H9 (cell line): ENCODE data around the gene MAP3K7CL. TPM values are rescaled to one million over a fixed set of nuclear protein-coding genes. Genes with fewer than 3 reads are reported as not detected.

ENCODE experiments used
- DNase-seq: peaks from one replicate; pipeline ENCODE4 v3.0.0-alpha.2; 2017
- H2AFZ ChIP-seq: one replicate; pipeline ENCODE4 v1.6.1; 2013; ENCODE audit warnings: mild to moderate bottlenecking, low read length, control low read depth, moderate library complexity
- H2AK5ac ChIP-seq: 2 replicates; pipeline ENCODE4 v1.6.1; 2013; ENCODE audit warnings: low read length, control low read depth, mixed read lengths; ENCODE audit not compliant: insufficient read length
- H2BK120ac ChIP-seq: one replicate; pipeline ENCODE4 v1.6.1; 2013; ENCODE audit warnings: low read depth, mild to moderate bottlenecking, low read length, control low read depth, inconsistent platforms; ENCODE audit not compliant: poor library complexity, severe bottlenecking
- H2BK12ac ChIP-seq: 2 replicates; pipeline ENCODE4 v1.6.1; 2013; ENCODE audit warnings: low read length, control low read depth, mixed read lengths, low read depth; ENCODE audit not compliant: insufficient read length
- H2BK15ac ChIP-seq: 2 replicates; pipeline ENCODE4 v1.6.1; 2013; ENCODE audit warnings: low read depth, low read length, control low read depth
- H2BK20ac ChIP-seq: one replicate; pipeline ENCODE4 v1.6.1; 2013; ENCODE audit warnings: low read depth, mild to moderate bottlenecking, low read length, control low read depth, inconsistent platforms; ENCODE audit not compliant: poor library complexity, severe bottlenecking
- H2BK5ac ChIP-seq: 2 replicates; pipeline ENCODE4 v1.6.1; 2013; ENCODE audit warnings: low read length, control low read depth, mixed read lengths; ENCODE audit not compliant: insufficient read length
- H3K14ac ChIP-seq: 2 replicates; pipeline ENCODE4 v1.6.1; 2013; ENCODE audit warnings: low read length, control low read depth; ENCODE audit not compliant: insufficient read depth
- H3K18ac ChIP-seq: 2 replicates; pipeline ENCODE4 v1.6.1; 2013; ENCODE audit warnings: low read depth, mild to moderate bottlenecking, mixed read lengths, low read length, control low read depth; ENCODE audit not compliant: insufficient read length
- H3K23ac ChIP-seq: 2 replicates; pipeline ENCODE4 v1.6.1; 2013; ENCODE audit warnings: low read length, control low read depth, mixed read lengths, low read depth; ENCODE audit not compliant: insufficient read length
- H3K23me2 ChIP-seq: 2 replicates; pipeline ENCODE4 v1.6.1; 2013; ENCODE audit warnings: low read depth, mild to moderate bottlenecking, mixed read lengths, low read length, control low read depth; ENCODE audit not compliant: insufficient read length, poor library complexity, severe bottlenecking
- H3K27ac ChIP-seq: 2 replicates; pipeline ENCODE4 v1.5.1; 2013; ENCODE audit warnings: low read length, control low read depth, mixed read lengths, low read depth; ENCODE audit not compliant: insufficient read length
- H3K27me3 ChIP-seq: 2 replicates; pipeline ENCODE4 v1.6.1; 2013; ENCODE audit warnings: low read length, control low read depth, inconsistent platforms; ENCODE audit not compliant: insufficient read depth
- H3K4ac ChIP-seq: 2 replicates; pipeline ENCODE4 v1.6.1; 2013; ENCODE audit warnings: low read depth, mild to moderate bottlenecking, control low read depth, inconsistent platforms, low read length, moderate library complexity
- H3K4me1 ChIP-seq: 2 replicates; pipeline ENCODE4 v1.6.1; 2013; ENCODE audit warnings: low read length, control low read depth, inconsistent platforms; ENCODE audit not compliant: insufficient read depth
- H3K4me2 ChIP-seq: 2 replicates; pipeline ENCODE4 v1.6.1; 2013; ENCODE audit warnings: low read length, control low read depth, mixed read lengths; ENCODE audit not compliant: insufficient read length, insufficient read depth
- H3K56ac ChIP-seq: 2 replicates; pipeline ENCODE4 v1.6.1; 2013; ENCODE audit warnings: low read depth, mild to moderate bottlenecking, mixed read lengths, low read length, control low read depth; ENCODE audit not compliant: insufficient read length
- H3K79me1 ChIP-seq: 2 replicates; pipeline ENCODE4 v1.6.1; 2013; ENCODE audit warnings: low read depth, mild to moderate bottlenecking, moderate library complexity, low read length, control low read depth, inconsistent platforms; ENCODE audit not compliant: insufficient read depth, poor library complexity, severe bottlenecking
- H3K79me2 ChIP-seq: 2 replicates; pipeline ENCODE4 v1.6.1; 2013; ENCODE audit warnings: low read length, control low read depth, inconsistent platforms; ENCODE audit not compliant: insufficient read depth
- H3K9ac ChIP-seq: 2 replicates; pipeline ENCODE4 v1.6.1; 2013; ENCODE audit warnings: low read length, control low read depth, mixed read lengths; ENCODE audit not compliant: insufficient read length; ENCODE audit errors: extremely low read depth
- H3K9me3 ChIP-seq: one replicate; pipeline ENCODE4 v1.6.1; 2013; ENCODE audit warnings: low read depth, low read length, inconsistent platforms; ENCODE audit not compliant: control insufficient read depth
- H3T11ph ChIP-seq: one replicate; pipeline ENCODE4 v1.6.1; 2013; ENCODE audit warnings: mild to moderate bottlenecking, low read length, control low read depth, inconsistent platforms
- H4K20me1 ChIP-seq: one replicate; pipeline ENCODE4 v1.6.1; 2013; ENCODE audit not compliant: control insufficient read depth, insufficient read length, insufficient read depth
- H4K5ac ChIP-seq: 2 replicates; pipeline ENCODE4 v1.6.1; 2013; ENCODE audit warnings: low read depth, mild to moderate bottlenecking, mixed read lengths, low read length, control low read depth; ENCODE audit not compliant: insufficient read length
- H4K8ac ChIP-seq: replicated peaks from 2 replicates; pipeline ENCODE4 v1.6.1; 2013; ENCODE audit warnings: low read length, control low read depth, mixed read lengths, low read depth; ENCODE audit not compliant: insufficient read length
- H4K91ac ChIP-seq: 2 replicates; pipeline ENCODE4 v1.6.1; 2013; ENCODE audit warnings: low read depth, mild to moderate bottlenecking, moderate library complexity, mixed read lengths, low read length, control low read depth; ENCODE audit not compliant: insufficient read length
- H3K27ac Mint-ChIP-seq, 3 experiments: 2 replicates in 2 of 3; 3 replicates in 1 of 3; pipeline ENCODE4 v1.8.0; 2020 to 2021; ENCODE audit warnings: mixed read lengths in 3 of 3, mild to moderate bottlenecking in 1 of 3, moderate library complexity in 1 of 3
- H3K27me3 Mint-ChIP-seq: 2 replicates; pipeline ENCODE4 v1.8.0; 2021; ENCODE audit warnings: low read depth, mild to moderate bottlenecking, moderate library complexity, mixed read lengths
- H3K36me3 Mint-ChIP-seq, 3 experiments: 2 replicates in 2 of 3; 3 replicates in 1 of 3; pipeline ENCODE4 v1.8.0; 2020 to 2021; ENCODE audit warnings: low read depth in 3 of 3, mixed read lengths in 3 of 3; ENCODE audit not compliant: insufficient read depth in 1 of 3
- H3K4me1 Mint-ChIP-seq, 2 experiments: 2 replicates each; pipeline ENCODE4 v1.8.0; 2020; ENCODE audit warnings: mixed read lengths in 2 of 2
- H3K4me3 Mint-ChIP-seq, 2 experiments: 2 replicates in 1 of 2; 3 replicates in 1 of 2; pipeline ENCODE4 v1.8.0; 2020 to 2021; ENCODE audit warnings: mild to moderate bottlenecking in 2 of 2, mixed read lengths in 2 of 2, moderate library complexity in 1 of 2
- H3K9me3 Mint-ChIP-seq, 2 experiments: 2 replicates in 1 of 2; 3 replicates in 1 of 2; pipeline ENCODE4 v1.8.0; 2020; ENCODE audit warnings: mild to moderate bottlenecking in 2 of 2, mixed read lengths in 2 of 2, moderate library complexity in 1 of 2
- CTCF ChIP-seq: fragments of 200-600 bp; sonication (generic); conservative IDR thresholded peaks from 3 replicates; pipeline ENCODE4 v1.8.0; 2021; ENCODE audit warnings: antibody characterized with exemption, mild to moderate bottlenecking
- WGBS: extraction: QIAGEN DNeasy Blood & Tissue Kit; methylation state at CpG from one replicate; pipeline ENCODE4 v1.1.7; 2013; ENCODE audit warnings: missing lambda C conversion rate, low lambda C conversion rate, mixed read lengths; ENCODE audit not compliant: insufficient read length; ENCODE audit errors: extremely low coverage; 5-methylcytosine and 5-hydroxymethylcytosine counted together
- total RNA-seq: library from RNA; stranded (reverse); gene quantifications from 2 replicates; pipeline ENCODE4 v1.2.1, GENCODE V29; 2021

The MAP3K7CL gene
- total RNA-seq, 1 experiment from 2014 or later, result not detected

DNA sequence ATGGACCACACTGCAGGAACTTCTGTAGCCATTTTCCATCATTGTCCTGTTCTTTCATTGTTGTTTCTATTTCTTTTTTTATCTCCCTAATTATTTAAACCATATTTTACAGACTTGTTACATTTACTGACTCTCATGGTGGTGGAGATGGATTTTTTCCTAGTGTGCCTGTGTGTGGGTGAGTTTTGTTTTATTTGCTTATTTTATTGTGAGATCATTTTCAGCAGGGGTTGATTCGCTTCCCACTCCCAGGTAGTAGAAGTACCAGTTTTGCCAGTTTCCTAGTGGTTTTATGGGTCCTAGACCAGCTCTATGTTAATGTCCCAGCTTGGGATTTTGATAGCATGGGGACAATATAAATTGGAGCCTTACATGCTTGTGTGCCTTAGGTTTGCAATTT, 88.3 kb downstream of the MAP3K7CL start:
- Mint-ChIP-seq H3K27me3 (no peaks in the 10 kb centered on the region; the same call in 1 of the 2 replicates), H3K9me3 (no peaks in the 10 kb centered on the region), H3K36me3 (no peaks in the 10 kb centered on the region), H3K4me1 (no peaks in the 10 kb centered on the region; a peak in 1 of 4 replicates), H3K27ac (no peak overlapping the region), H3K4me3 (no peak overlapping the region)
- no peak overlapping the region for H3K23ac ChIP-seq
- DNase-seq, result no peak
- H3K4me2 ChIP-seq, result no peak overlapping the region
- no peak overlapping the region for H2BK15ac ChIP-seq
- H3K4me1 ChIP-seq, result no peaks in the 10 kb centered on the region
- no peak overlapping the region for H3K4ac ChIP-seq
- no peak overlapping the region for H3K27ac ChIP-seq
- no peak overlapping the region for H3T11ph ChIP-seq
- H3K23me2 ChIP-seq, result no peaks in the 10 kb centered on the region
- H2AK5ac ChIP-seq, result no peak overlapping the region
- H4K91ac ChIP-seq, result no peak overlapping the region
- H2BK12ac ChIP-seq, result no peak overlapping the region
- TF ChIP-seq CTCF, result no peak
- no peak overlapping the region for H3K9ac ChIP-seq
- H3K27me3 ChIP-seq, result no peaks in the 10 kb centered on the region
- H4K5ac ChIP-seq, result no peak overlapping the region
- no peak overlapping the region for H2BK20ac ChIP-seq
- no peaks in the 10 kb centered on the region for H3K9me3 ChIP-seq
- H3K79me2 ChIP-seq, result no peaks in the 10 kb centered on the region
- H3K14ac ChIP-seq, result no peak overlapping the region
- H3K56ac ChIP-seq, result no peak overlapping the region
- no peaks in the 10 kb centered on the region for H3K79me1 ChIP-seq
- no CpG with 5 or more reads among the region's 1 CpG for WGBS
- H4K8ac ChIP-seq, result no peak overlapping the region
- no peak overlapping the region for H3K18ac ChIP-seq
- H2BK5ac ChIP-seq, result no peak overlapping the region
- no peak overlapping the region for H2AFZ ChIP-seq
- no peak overlapping the region for H2BK120ac ChIP-seq
- H4K20me1 ChIP-seq, result no peaks in the 10 kb centered on the region
